Measurements from ENCODE around the gene DNMT3B.
"Not testable (repeated sequence)": the region's sequence is repeated elsewhere in the genome, so short reads cannot be mapped to it uniquely, and the experiment has no call there.

Gene DNMT3B

GRCh38 chr20:32763202-32764004 lies 1.2 kb downstream of the DNMT3B start:
- DNase-seq (ENCODE audit: low read depth): no peak
- peak overlapping the region; percentile 91 for H3K4me3 ChIP-seq (ENCODE audit: control insufficient read depth, low read depth, low read length)
- no peak for TF ChIP-seq CTCF (IDR thresholded peaks at IDR 0.05; ENCODE audit: control insufficient read depth, insufficient read depth, low read depth, low read length, missing control alignments)

- no peak overlapping the region for H3K4me3 ChIP-seq (ENCODE audit: control insufficient read depth, low read depth, low read length)
- no peak for DNase-seq (ENCODE audit: low read depth)
- no peak for TF ChIP-seq CTCF (IDR thresholded peaks at IDR 0.05; ENCODE audit: control insufficient read depth, insufficient read depth, low read depth, low read length, missing control alignments)
These were observed 2.1 kb downstream of the DNMT3B start for GRCh38 chr20:32764005-32764960.

GRCh38 chr20:32765230-32765875 lies 3.2 kb downstream of the DNMT3B start:
- DNase-seq (ENCODE audit: low read depth); H3K4me3 ChIP-seq (ENCODE audit: control insufficient read depth, low read depth, low read length): not testable (repeated sequence)

- DNase-seq (ENCODE audit: low read depth): no peak
- no peak for TF ChIP-seq CTCF (IDR thresholded peaks at IDR 0.05; ENCODE audit: control insufficient read depth, insufficient read depth, low read depth, low read length, missing control alignments)
- no peak overlapping the region for H3K4me3 ChIP-seq (ENCODE audit: control insufficient read depth, low read depth, low read length)
These were observed 5.4 kb downstream of the DNMT3B start for GRCh38 chr20:32767418-32768198.

- TF ChIP-seq CTCF (IDR thresholded peaks at IDR 0.05; ENCODE audit: control insufficient read depth, insufficient read depth, low read depth, low read length, missing control alignments): no peak
- H3K4me3 ChIP-seq (ENCODE audit: control insufficient read depth, low read depth, low read length): no peak overlapping the region
- DNase-seq (ENCODE audit: low read depth): no peak
These were observed 9.9 kb downstream of the DNMT3B start for GRCh38 chr20:32772046-32772445.

GRCh38 chr20:32773223-32773622 lies 11.0 kb downstream of the DNMT3B start:
- no peak for DNase-seq (ENCODE audit: low read depth)
- no peak overlapping the region for H3K4me3 ChIP-seq (ENCODE audit: control insufficient read depth, low read depth, low read length)
- no peak for TF ChIP-seq CTCF (IDR thresholded peaks at IDR 0.05; ENCODE audit: control insufficient read depth, insufficient read depth, low read depth, low read length, missing control alignments)
